ENCODE results near the gene C10orf67.

DNA sequence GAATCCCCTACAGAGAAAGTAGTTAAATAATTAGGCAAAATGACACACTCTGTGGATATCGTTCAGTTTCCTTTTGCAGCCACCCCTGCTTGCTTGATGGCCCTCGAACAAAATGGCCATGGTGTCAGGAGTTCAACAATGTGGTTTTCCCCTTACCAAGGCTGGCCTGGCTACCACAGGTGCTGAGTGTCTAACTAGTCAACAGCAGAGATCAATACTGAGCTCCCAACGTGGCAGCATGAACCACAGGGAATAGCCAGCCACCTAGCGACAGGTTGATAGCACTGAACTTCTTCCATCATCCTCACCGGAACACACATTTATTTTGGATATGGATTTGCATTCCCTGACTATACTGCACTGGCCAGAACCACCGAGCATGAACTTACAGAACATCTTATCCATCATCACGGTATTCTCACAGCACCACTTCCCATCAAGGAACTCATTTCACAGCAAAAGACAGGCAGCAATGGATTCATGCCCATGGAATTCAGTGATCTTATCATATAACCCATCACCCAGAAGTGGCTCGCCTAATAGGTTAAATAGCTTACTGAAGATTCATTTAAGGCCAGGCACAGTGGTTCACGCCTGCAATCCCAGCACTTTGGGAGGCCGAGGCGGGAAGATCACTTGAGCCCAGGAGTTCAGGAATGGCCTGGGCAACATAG lies 6.3 kb downstream of the C10orf67 start:
- no peak for TF ChIP-seq TAF1 (IDR thresholded peaks at IDR 0.05; ENCODE audit: low read depth)
- TF ChIP-seq SMC3 (conservative IDR thresholded peaks at IDR 0.05; ENCODE audit: poor library complexity) = no peak
- TF ChIP-seq RAD21 (conservative IDR thresholded peaks at IDR 0.05) = no peak
